22Rv1 (cell line): ENCODE measurements around the gene CNTLN.

Experiments used
- H3K27ac ChIP-seq: fragments of 450-650 bp; 2 replicates; pipeline ENCODE4 v1.5.1; 2017
- ZFX ChIP-seq: fragments of 450-650 bp; IDR thresholded peaks from 2 replicates; pipeline ENCODE4 v1.6.1; 2017; ENCODE audit warnings: antibody characterized with exemption, borderline replicate concordance
- TF ChIP-seq, protein P1 (sequence below): fragments of 450-650 bp; IDR thresholded peaks from 2 replicates; pipeline ENCODE4 v1.5.1; 2017; ENCODE audit warnings: mild to moderate bottlenecking

Gene CNTLN

DNA sequence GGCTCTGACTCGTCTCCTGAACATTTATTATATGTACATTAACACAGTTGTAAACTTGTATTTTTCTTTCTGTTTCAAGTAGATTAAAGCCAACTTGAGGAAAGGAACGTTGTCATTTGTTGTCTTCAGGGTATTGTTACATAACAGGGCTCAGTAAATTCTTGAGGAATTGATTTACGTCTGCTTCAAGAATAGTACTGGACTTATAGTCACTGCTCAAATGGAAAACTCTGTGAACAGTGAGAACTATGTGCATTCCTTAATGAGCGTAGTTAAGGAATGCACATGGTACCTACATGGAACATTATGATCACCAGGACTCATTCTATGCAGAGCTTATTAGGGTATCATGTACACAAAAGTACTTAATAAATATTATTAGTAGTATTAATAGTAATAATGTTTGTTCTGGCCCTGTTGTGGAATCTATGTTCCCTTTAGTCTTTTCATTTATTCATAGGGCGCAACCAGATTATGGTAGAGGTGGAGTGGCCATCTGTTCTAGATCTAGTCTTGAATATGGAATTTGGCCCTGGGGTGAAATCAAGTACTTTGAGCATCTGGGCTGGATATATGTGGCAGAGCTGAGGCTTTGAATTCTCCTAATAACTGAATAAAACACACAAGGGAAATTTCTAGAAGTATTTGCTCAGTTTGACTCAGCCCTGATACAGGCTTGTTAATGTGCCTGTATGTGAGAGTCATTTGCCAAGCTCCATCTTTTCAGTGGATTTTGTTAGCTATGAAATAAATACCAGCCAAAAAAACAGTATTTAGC is 335.4 kb downstream of the CNTLN start:
- TF ChIP-seq, protein P1, sequence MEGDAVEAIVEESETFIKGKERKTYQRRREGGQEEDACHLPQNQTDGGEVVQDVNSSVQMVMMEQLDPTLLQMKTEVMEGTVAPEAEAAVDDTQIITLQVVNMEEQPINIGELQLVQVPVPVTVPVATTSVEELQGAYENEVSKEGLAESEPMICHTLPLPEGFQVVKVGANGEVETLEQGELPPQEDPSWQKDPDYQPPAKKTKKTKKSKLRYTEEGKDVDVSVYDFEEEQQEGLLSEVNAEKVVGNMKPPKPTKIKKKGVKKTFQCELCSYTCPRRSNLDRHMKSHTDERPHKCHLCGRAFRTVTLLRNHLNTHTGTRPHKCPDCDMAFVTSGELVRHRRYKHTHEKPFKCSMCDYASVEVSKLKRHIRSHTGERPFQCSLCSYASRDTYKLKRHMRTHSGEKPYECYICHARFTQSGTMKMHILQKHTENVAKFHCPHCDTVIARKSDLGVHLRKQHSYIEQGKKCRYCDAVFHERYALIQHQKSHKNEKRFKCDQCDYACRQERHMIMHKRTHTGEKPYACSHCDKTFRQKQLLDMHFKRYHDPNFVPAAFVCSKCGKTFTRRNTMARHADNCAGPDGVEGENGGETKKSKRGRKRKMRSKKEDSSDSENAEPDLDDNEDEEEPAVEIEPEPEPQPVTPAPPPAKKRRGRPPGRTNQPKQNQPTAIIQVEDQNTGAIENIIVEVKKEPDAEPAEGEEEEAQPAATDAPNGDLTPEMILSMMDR, result no peak
- TF ChIP-seq ZFX, result no peak
- H3K27ac ChIP-seq, result no peak overlapping the region

DNA sequence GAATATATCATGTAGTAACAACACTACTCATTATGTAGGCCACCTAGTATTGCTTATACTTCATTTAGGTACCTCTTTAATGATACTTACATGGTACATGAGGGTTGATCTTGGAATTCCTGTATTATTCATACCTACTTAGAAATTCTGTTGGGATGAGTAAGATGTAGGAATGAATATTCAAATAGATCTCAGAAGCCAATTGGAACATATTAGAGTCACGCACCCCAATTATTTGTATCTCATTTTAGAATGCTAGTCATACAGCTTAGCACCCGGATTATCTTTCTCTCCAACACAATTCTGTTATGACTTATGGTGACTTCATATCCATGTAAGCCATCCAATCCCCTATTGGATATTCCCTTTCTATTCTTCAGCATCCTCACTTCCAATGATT is 337.3 kb downstream of the CNTLN start:
- no peak overlapping the region for H3K27ac ChIP-seq
- TF ChIP-seq, protein P1, result no peak
- no peak for TF ChIP-seq ZFX

DNA sequence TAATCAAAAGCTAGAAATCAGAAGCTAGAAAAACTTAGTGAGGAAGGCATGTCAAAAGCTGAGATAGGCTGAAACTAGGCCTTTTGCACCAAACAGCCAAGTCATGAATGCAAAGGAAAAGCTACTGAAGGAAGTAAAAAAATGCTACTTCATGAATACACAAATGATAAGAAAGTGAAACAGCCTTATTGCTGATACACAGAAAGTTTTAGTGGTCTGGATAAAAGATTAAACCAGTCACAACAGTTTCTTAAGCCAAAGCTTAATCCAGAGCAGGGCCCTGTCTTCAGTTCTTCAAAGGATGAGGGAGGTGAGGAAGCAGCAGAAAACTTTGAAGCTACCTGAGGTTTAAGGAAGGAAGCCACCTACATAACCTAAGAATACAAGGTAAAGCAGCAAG is 341.6 kb downstream of the CNTLN start:
- no peak overlapping the region for H3K27ac ChIP-seq
- TF ChIP-seq, protein P1, result no peak
- TF ChIP-seq ZFX, result no peak

DNA sequence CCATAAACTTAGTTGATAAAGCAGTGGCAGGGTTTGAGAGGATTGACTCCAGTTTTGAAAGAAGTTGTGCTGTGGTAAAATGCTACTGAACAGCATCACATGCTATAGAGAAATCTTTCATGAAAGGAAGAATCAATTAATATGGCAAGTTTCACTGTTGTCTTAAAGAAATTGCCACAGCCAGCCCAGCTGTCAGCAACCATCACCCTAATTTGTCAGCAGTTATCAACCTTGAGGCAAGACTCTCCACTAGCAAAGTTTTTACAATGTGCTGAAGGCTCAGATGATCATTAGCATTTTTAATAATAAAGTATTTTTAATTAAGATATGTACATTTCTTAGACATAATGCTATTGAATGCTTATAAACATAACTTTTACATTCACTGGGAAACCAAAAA is 343.0 kb downstream of the CNTLN start:
- TF ChIP-seq, protein P1, result no peak
- TF ChIP-seq ZFX, result no peak

DNA sequence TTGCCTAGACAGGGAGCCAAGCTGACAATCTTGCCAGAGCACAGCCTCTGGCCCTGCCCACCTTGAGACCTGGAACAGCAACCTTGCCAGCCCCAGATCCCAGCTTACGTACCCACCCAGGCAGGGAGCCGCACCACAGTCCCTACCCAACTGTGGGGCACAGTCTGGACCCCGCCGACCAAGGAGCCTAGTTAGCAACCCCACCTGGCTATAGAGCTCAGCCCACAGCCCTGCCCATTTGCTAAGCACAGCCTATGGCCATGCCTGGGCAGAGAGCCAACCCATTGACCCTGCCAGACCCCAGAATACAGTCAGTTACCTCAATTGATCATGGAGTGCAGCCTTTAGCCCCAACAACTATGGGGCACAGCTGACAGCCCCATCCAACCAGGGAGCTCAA is 346.1 kb downstream of the CNTLN start:
- TF ChIP-seq, protein P1, result no peak
- TF ChIP-seq ZFX, result no peak
- no peak overlapping the region for H3K27ac ChIP-seq

More for the DNA sequence above, 343.0 kb downstream of the CNTLN start:
- no peak overlapping the region for H3K27ac ChIP-seq

DNA sequence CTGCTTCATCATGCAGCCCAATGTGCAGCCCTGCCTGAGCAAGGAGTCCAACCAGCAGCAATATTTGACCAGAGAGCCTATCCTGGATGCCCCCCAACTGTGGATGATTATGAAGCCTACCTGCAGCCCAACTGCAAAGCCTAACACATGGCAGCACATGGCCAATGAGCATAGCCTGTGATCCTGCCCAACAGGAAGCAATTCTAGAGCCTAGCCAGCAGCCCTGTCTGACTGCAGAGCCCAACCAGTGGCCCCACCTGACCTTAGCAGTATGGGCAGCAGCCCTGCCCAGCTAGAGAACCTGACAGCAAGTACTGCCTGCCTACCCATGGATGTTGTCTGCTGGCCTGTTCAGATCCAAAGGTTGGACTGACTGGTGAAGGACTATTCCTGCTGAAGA is 346.7 kb downstream of the CNTLN start:
- TF ChIP-seq, protein P1, result no peak
- TF ChIP-seq ZFX, result no peak
- H3K27ac ChIP-seq, result no peak overlapping the region

DNA sequence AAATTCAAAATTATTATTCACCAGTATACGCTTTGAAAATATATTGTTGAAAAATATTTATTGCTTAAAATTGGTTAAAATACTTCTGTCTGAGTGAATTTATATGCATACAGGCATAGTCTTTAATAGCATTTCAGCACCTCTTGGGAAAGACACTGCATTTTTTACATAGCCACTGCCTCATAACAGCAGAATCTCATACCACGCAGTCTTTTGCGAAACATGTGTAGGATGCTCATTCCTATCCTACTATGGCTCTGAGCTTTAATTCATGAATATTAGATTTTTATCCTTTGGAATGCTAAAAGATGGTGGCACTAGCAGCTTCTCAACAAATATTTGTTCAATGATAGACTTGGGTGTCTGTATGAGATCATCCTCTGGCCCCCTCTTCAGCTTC is 350.1 kb downstream of the CNTLN start:
- no peak overlapping the region for H3K27ac ChIP-seq
- TF ChIP-seq ZFX, result no peak
- TF ChIP-seq, protein P1, result no peak
